Neural crest cell (in vitro differentiated cells): ENCODE measurements around the gene C2CD2. TPM values are rescaled to one million over a fixed set of nuclear protein-coding genes. Genes with fewer than 3 reads are reported as not detected.

Experiments
- DNase-seq: peaks from one replicate; pipeline ENCODE4 v3.0.0; 2021; ENCODE audit warnings: low read depth, mixed read lengths, low spot score
- H3K27ac Mint-ChIP-seq: one replicate; pipeline ENCODE4 v1.8.0; 2021; ENCODE audit warnings: mild to moderate bottlenecking, mixed read lengths; ENCODE audit not compliant: unreplicated experiment
- H3K27me3 Mint-ChIP-seq: 2 replicates; pipeline ENCODE4 v1.8.0; 2021; ENCODE audit warnings: low read depth, mild to moderate bottlenecking, mixed read lengths
- H3K36me3 Mint-ChIP-seq: 2 replicates; pipeline ENCODE4 v1.8.0; 2021; ENCODE audit warnings: low read depth, mild to moderate bottlenecking, mixed read lengths
- H3K4me1 Mint-ChIP-seq: 2 replicates; pipeline ENCODE4 v1.8.0; 2021; ENCODE audit warnings: mixed read lengths
- H3K4me3 Mint-ChIP-seq: one replicate; pipeline ENCODE4 v1.8.0; 2021; ENCODE audit warnings: mild to moderate bottlenecking, mixed read lengths
- H3K9me3 Mint-ChIP-seq: 2 replicates; pipeline ENCODE4 v1.8.0; 2021; ENCODE audit warnings: mixed read lengths
- total RNA-seq: library from RNA; stranded (reverse); gene quantifications from 2 replicates; pipeline ENCODE4 v1.2.1, GENCODE V29; 2021
- TF ChIP-seq, protein P1 (sequence below): fragments of 200-600 bp; sonication (generic); conservative IDR thresholded peaks from 2 replicates; pipeline ENCODE4 v1.5.0; 2021; ENCODE audit warnings: antibody characterized with exemption, mild to moderate bottlenecking

C2CD2 gene
- total RNA-seq, 1 donor from 2014 or later: 13.0 TPM

DNA sequence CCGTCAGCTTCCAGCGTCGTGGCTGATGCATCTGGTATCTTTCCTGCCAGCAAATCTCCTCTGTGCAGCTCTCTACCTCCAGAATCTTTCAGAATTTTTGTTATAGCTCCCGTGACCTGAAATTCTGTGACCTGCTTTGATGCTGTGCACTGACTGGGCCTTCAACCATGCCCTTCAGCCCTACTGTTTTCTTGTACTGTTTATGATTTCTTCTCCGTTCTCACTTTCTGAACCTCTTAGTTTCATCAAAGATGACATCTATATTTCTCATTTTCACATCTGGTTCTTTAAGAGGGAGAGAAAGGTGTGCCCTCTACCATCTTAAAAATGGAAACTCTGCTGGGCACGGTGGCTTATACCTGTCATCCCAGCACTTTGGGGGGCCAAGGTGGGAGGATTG, 80.4 kb downstream of the C2CD2 start:
- Mint-ChIP-seq H3K4me3 (no peak overlapping the region), H3K27ac (no peak overlapping the region), H3K36me3 (no peaks in the 10 kb centered on the region), H3K27me3 (no peaks in the 10 kb centered on the region), H3K9me3 (no peaks in the 10 kb centered on the region), H3K4me1 (peaks cover 36% of the 10 kb centered on the region)
- DNase-seq: no peak
- TF ChIP-seq, protein P1, sequence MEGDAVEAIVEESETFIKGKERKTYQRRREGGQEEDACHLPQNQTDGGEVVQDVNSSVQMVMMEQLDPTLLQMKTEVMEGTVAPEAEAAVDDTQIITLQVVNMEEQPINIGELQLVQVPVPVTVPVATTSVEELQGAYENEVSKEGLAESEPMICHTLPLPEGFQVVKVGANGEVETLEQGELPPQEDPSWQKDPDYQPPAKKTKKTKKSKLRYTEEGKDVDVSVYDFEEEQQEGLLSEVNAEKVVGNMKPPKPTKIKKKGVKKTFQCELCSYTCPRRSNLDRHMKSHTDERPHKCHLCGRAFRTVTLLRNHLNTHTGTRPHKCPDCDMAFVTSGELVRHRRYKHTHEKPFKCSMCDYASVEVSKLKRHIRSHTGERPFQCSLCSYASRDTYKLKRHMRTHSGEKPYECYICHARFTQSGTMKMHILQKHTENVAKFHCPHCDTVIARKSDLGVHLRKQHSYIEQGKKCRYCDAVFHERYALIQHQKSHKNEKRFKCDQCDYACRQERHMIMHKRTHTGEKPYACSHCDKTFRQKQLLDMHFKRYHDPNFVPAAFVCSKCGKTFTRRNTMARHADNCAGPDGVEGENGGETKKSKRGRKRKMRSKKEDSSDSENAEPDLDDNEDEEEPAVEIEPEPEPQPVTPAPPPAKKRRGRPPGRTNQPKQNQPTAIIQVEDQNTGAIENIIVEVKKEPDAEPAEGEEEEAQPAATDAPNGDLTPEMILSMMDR: no peak

GRCh38 chr21:41873005-41873404, 80.8 kb downstream of the C2CD2 start:
- Mint-ChIP-seq H3K36me3 (no peaks in the 10 kb centered on the region), H3K4me1 (peaks cover 33% of the 10 kb centered on the region), H3K27ac (no peak overlapping the region), H3K27me3 (no peaks in the 10 kb centered on the region), H3K9me3 (no peaks in the 10 kb centered on the region), H3K4me3 (no peak overlapping the region)
- TF ChIP-seq, protein P1: no peak
- no peak for DNase-seq

DNA sequence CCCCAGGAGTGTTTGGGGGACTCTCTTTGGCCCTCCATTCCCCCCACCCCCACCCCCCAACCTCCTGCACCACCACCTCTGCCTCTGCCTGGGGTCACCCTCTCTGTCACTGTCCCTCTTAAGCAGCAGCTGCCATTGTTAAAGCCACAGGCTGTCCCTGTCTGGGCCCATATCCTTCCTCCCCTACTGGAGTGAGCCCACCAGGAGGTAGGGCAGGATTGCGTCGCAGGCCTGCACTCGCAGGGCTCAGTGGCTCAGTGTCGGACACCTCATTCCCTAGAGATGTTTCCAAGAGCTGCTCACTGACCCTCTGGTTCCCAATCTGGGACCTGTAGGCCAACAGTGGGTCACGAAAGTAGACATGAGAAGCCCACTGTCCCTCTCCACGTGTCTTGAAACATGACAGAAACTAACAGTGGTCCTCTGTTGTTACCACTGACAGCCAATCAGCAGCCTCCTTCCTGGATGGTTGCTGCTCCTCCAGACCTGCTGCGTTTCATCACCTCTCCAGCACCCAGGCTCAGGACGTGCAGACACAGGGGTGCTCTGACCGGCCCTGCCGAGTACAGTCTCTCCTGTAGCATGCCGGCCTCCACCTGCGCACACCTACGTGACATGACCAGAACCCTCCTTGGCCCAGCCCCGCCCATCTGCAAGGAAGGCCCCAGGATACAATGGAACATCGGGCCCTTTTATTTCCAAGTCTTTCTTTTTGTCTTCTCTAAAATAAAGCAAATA, 82.4 kb downstream of the C2CD2 start:
- Mint-ChIP-seq H3K4me1 (peaks cover 24% of the 10 kb centered on the region), H3K27ac (peak overlapping the region; percentile 63), H3K4me3 (no peak overlapping the region), H3K27me3 (no peaks in the 10 kb centered on the region), H3K36me3 (no peaks in the 10 kb centered on the region), H3K9me3 (no peaks in the 10 kb centered on the region)
- TF ChIP-seq, protein P1: no peak
- no peak for DNase-seq

DNA sequence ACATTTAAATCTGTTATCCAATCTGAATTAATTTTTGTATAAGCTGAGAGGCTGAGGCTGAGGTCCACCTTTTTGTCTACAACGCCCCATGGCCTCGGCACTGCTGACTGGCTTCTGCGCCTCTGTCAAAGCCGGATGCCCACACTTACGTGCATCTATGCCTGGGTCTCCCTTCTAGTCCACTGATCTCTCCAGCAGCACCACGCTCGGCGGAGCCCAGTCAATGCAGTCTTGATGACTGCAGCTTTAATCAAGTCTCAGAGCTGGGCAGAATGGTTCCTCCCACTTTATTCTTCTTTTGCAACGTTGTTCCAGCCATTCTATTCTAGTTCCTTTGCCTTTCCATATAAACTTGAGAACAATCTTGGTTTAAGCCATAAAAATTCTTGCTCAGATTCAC, 84.0 kb downstream of the C2CD2 start:
- no peaks in the 10 kb centered on the region for H3K27me3 Mint-ChIP-seq

GRCh38 chr21:41868062-41868710, 85.6 kb downstream of the C2CD2 start:
- TF ChIP-seq, protein P1: no peak
- H3K27me3 Mint-ChIP-seq: no peaks in the 10 kb centered on the region
- H3K4me3 Mint-ChIP-seq: no peak overlapping the region
- H3K27ac Mint-ChIP-seq: no peak overlapping the region
- DNase-seq: no peak
- H3K36me3 Mint-ChIP-seq: no peaks in the 10 kb centered on the region
- H3K4me1 Mint-ChIP-seq: peaks cover 36% of the 10 kb centered on the region
- H3K9me3 Mint-ChIP-seq: no peaks in the 10 kb centered on the region

More for the DNA sequence above, 84.0 kb downstream of the C2CD2 start:
- H3K4me3 Mint-ChIP-seq: no peak overlapping the region
- peaks cover 32% of the 10 kb centered on the region for H3K4me1 Mint-ChIP-seq
- H3K36me3 Mint-ChIP-seq: no peaks in the 10 kb centered on the region
- no peak overlapping the region for H3K27ac Mint-ChIP-seq
- DNase-seq: no peak
- no peaks in the 10 kb centered on the region for H3K9me3 Mint-ChIP-seq
- TF ChIP-seq, protein P1: no peak
